ENCODE measurements around the gene XXYLT1. TPM values are rescaled to one million over a fixed set of nuclear protein-coding genes. Genes with fewer than 3 reads are reported as not detected.

XXYLT1 gene
- total RNA-seq, 1 donor from 2014 or later = 8.9 TPM

- Histone ChIP-seq H3K36me3 (no peaks in the 10 kb centered on the region), H3K4me1 (peaks cover 10% of the 10 kb centered on the region), H3K9me3 (no peaks in the 10 kb centered on the region), H3K27me3 (ENCODE audit: low read depth) (no peaks in the 10 kb centered on the region), H3K27ac (no peak overlapping the region), H3K4me3 (no peak overlapping the region)
- no peak for TF ChIP-seq CTCF (IDR thresholded peaks at IDR 0.05)
- intact Hi-C loops (cut with DNase I) = no loop called here
- no peak for ATAC-seq
- no peak for DNase-seq
These were observed 157.2 kb downstream of the XXYLT1 start for GRCh38 chr3:195113536-195114425.

- Histone ChIP-seq H3K27ac (no peak overlapping the region), H3K4me3 (no peak overlapping the region), H3K4me1 (peaks cover 6% of the 10 kb centered on the region), H3K9me3 (no peaks in the 10 kb centered on the region), H3K27me3 (ENCODE audit: low read depth) (no peaks in the 10 kb centered on the region), H3K36me3 (no peaks in the 10 kb centered on the region)
- ATAC-seq (no peak), DNase-seq (no peak)
- intact Hi-C loops (cut with DNase I) = no loop called here
- no peak for TF ChIP-seq CTCF (IDR thresholded peaks at IDR 0.05)
These were observed 157.9 kb downstream of the XXYLT1 start for GRCh38 chr3:195113048-195113447.

- no peak overlapping the region for H3K27ac ChIP-seq
- no peak for ATAC-seq
- no peak for TF ChIP-seq CTCF (IDR thresholded peaks at IDR 0.05)
- DNase-seq = no peak
- H3K36me3 ChIP-seq = no peaks in the 10 kb centered on the region
- no peak overlapping the region for H3K4me3 ChIP-seq
- no peaks in the 10 kb centered on the region for H3K4me1 ChIP-seq
- intact Hi-C loops (cut with DNase I) = no loop called here
- no peaks in the 10 kb centered on the region for H3K27me3 ChIP-seq (ENCODE audit: low read depth)
- no peaks in the 10 kb centered on the region for H3K9me3 ChIP-seq
These were observed 158.6 kb downstream of the XXYLT1 start for GRCh38 chr3:195112361-195112791.

- ATAC-seq (no peak), DNase-seq (no peak)
- TF ChIP-seq CTCF (IDR thresholded peaks at IDR 0.05) = no peak
- Histone ChIP-seq H3K9me3 (no peaks in the 10 kb centered on the region), H3K27ac (no peak overlapping the region), H3K36me3 (no peaks in the 10 kb centered on the region), H3K4me3 (no peak overlapping the region), H3K27me3 (ENCODE audit: low read depth) (no peaks in the 10 kb centered on the region), H3K4me1 (peaks cover under 1% of the 10 kb centered on the region)
- intact Hi-C loops (cut with DNase I) = no loop called here
These were observed 159.2 kb downstream of the XXYLT1 start for GRCh38 chr3:195111766-195112165.

- intact Hi-C loops (cut with DNase I) = no loop called here
- peaks cover 5% of the 10 kb centered on the region for H3K4me1 ChIP-seq
- DNase-seq (no peak), ATAC-seq (no peak)
- no peak for TF ChIP-seq CTCF (IDR thresholded peaks at IDR 0.05)
- no peaks in the 10 kb centered on the region for H3K9me3 ChIP-seq
- no peaks in the 10 kb centered on the region for H3K27me3 ChIP-seq (ENCODE audit: low read depth)
- H3K4me3 ChIP-seq = no peak overlapping the region
- H3K36me3 ChIP-seq = no peaks in the 10 kb centered on the region
- no peak overlapping the region for H3K27ac ChIP-seq
These were observed 159.6 kb downstream of the XXYLT1 start for GRCh38 chr3:195111319-195111705.
